Measurements from ENCODE around the gene CCBE1.

The CCBE1 gene

GRCh38 chr18:59570101-59570775 is 127.0 kb downstream of the CCBE1 start:
- DNase-seq (ENCODE audit: low read depth): no peak

GRCh38 chr18:59569390-59569791 is 127.8 kb downstream of the CCBE1 start:
- no peak for DNase-seq (ENCODE audit: low read depth)

- DNase-seq (ENCODE audit: low read depth): no peak
Observed at GRCh38 chr18:59567431-59567830, 129.8 kb downstream of the CCBE1 start.

- DNase-seq (ENCODE audit: low read depth): no peak
Observed at GRCh38 chr18:59566533-59566971, 130.7 kb downstream of the CCBE1 start.

DNA sequence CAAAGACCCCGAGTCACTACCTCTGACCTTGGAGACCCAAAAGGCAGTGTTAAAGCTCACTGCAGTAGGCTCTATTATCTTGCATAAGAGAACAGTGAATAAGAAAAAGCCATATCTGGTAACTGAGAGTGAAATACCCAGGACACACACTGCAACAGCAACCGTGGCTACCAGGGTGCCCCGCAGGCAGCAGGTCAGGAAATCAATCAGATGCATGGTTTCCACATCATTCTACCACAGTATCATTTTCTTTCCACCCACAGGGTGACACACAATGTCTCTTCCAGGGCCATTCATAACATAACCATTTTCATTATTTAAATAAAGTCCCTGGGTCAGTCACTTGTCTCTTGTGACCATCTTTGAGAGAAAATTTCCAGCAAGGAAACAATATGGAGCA is 131.3 kb downstream of the CCBE1 start:
- DNase-seq (ENCODE audit: low read depth): no peak

GRCh38 chr18:59564561-59564960 is 132.7 kb downstream of the CCBE1 start:
- DNase-seq (ENCODE audit: low read depth): no peak

GRCh38 chr18:59563176-59563785 is 133.9 kb downstream of the CCBE1 start:
- no peak for DNase-seq (ENCODE audit: low read depth)

- DNase-seq (ENCODE audit: low read depth): no peak
Observed at GRCh38 chr18:59562751-59563150, 134.5 kb downstream of the CCBE1 start.

GRCh38 chr18:59561612-59562011 is 135.6 kb downstream of the CCBE1 start:
- DNase-seq (ENCODE audit: low read depth): no peak

DNA sequence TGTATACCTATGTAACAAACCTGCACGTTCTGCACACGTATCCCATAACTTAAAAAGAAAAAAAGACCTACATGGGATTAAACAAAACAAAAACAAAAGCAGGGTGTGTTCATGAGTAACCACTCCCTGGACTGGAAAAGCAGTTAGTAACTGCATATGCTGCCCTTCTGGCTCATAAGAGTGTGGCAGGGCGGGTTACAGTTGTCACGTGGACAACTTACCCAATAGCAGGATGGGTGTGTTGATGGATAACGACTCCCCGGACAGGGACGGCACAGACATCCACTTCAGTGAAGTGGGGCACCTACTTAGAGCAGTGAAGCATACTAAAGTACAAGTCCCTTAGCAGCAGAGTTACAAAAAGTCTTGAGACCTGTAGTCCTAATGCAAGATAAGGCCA is 136.7 kb downstream of the CCBE1 start:
- no peak for DNase-seq (ENCODE audit: low read depth)

GRCh38 chr18:59559528-59559927 is 137.7 kb downstream of the CCBE1 start:
- no peak for DNase-seq (ENCODE audit: low read depth)

- DNase-seq (ENCODE audit: low read depth): no peak
Observed at GRCh38 chr18:59555995-59556659, 141.1 kb downstream of the CCBE1 start.

- DNase-seq (ENCODE audit: low read depth): no peak
Observed at GRCh38 chr18:59554796-59555335, 142.4 kb downstream of the CCBE1 start.

- DNase-seq (ENCODE audit: low read depth): no peak
Observed at GRCh38 chr18:59553273-59553870, 143.9 kb downstream of the CCBE1 start.

GRCh38 chr18:59551902-59552635 is 145.2 kb downstream of the CCBE1 start:
- no peak for DNase-seq (ENCODE audit: low read depth)

- no peak for DNase-seq (ENCODE audit: low read depth)
Observed at GRCh38 chr18:59550174-59550516, 147.1 kb downstream of the CCBE1 start.

DNA sequence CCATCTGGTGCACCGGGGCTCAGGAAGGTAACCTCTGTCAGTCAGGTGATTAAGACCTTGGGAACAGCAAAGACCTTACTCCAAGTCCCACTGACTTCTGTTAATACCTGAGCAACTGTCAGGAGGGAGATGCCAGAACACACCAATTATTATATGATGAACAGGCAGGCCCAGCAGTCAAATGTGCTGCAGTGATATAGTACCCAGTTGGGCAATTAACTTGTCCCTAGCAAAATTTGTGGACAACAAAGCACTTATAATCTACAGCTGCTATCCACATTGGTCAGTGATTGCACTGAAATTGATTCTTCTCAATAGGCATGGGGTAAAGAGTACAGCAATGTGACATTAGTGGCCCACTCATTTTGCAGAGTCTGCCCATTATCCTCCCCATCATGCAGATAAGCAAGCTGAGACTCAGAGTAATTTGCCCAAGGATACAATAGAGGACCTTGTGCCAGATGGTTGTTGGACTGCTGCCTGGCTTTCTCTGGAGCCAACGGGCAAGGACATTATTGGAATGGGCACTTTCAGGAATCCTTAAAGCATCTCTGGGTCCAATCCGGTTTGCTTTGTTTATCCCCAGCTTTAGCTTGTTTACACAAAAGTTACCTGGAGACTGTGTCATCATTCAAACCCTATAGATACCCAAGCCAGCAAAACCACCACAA is 147.6 kb downstream of the CCBE1 start:
- no peak for DNase-seq (ENCODE audit: low read depth)

GRCh38 chr18:59547581-59548182 is 149.5 kb downstream of the CCBE1 start:
- DNase-seq (ENCODE audit: low read depth): peak; percentile 62

GRCh38 chr18:59546188-59546587 is 151.0 kb downstream of the CCBE1 start:
- DNase-seq (ENCODE audit: low read depth): no peak

- DNase-seq (ENCODE audit: low read depth): peak; percentile 37
Observed at GRCh38 chr18:59540780-59541179, 156.4 kb downstream of the CCBE1 start.

- DNase-seq (ENCODE audit: low read depth): no peak
Observed at GRCh38 chr18:59540346-59540745, 156.9 kb downstream of the CCBE1 start.
